ENCODE measurements around the gene FNIP2.

- no peak for TF ChIP-seq CTCF (IDR thresholded peaks at IDR 0.05)
- no peak for TF ChIP-seq EZH2 (IDR thresholded peaks at IDR 0.05; ENCODE audit: borderline replicate concordance, insufficient read depth, low read depth, low read length, poor library complexity, severe bottlenecking)
Observed at GRCh38 chr4:158775091-158775651, 6.3 kb downstream of the FNIP2 start.
